Measurements from ENCODE around the gene USP6NL.
A peak's percentile ranks its signal among the peaks of the same experiment; 100 is the strongest.
"Not testable (repeated sequence)": the region's sequence is repeated elsewhere in the genome, so short reads cannot be mapped to it uniquely, and the experiment has no call there.

USP6NL gene

GRCh38 chr10:11611248-11612020 is at the start of gene USP6NL:
USP6NL (minus strand) TSS chr10:11611650; CDS start chr10:11597634, 14,016 bp downstream.
- DNase-seq (ENCODE audit: low read depth): peak; percentile 73

- no peak for DNase-seq (ENCODE audit: low read depth)
Measured at GRCh38 chr10:11658801-11659368, 47.4 kb upstream of the USP6NL start.

- DNase-seq (ENCODE audit: low read depth): no peak
Measured at GRCh38 chr10:11655836-11656235, 44.4 kb upstream of the USP6NL start.

- DNase-seq (ENCODE audit: low read depth): no peak
Measured at GRCh38 chr10:11654659-11655058, 43.2 kb upstream of the USP6NL start.

- no peak for DNase-seq (ENCODE audit: low read depth)
Measured at GRCh38 chr10:11653758-11654471, 42.5 kb upstream of the USP6NL start.

GRCh38 chr10:11647676-11648075 is 36.2 kb upstream of the USP6NL start:
- DNase-seq (ENCODE audit: low read depth): no peak

GRCh38 chr10:11646450-11646849 is 35.0 kb upstream of the USP6NL start:
- DNase-seq (ENCODE audit: low read depth): no peak

- DNase-seq (ENCODE audit: low read depth): no peak
Measured at GRCh38 chr10:11643039-11643438, 31.6 kb upstream of the USP6NL start.

- no peak for DNase-seq (ENCODE audit: low read depth)
Measured at GRCh38 chr10:11642566-11642965, 31.1 kb upstream of the USP6NL start.

- peak; percentile 67 for DNase-seq (ENCODE audit: low read depth)
Measured at GRCh38 chr10:11639849-11640764, 28.7 kb upstream of the USP6NL start.

GRCh38 chr10:11639362-11639761 is 27.9 kb upstream of the USP6NL start:
- DNase-seq (ENCODE audit: low read depth): no peak

- DNase-seq (ENCODE audit: low read depth): no peak
Measured at GRCh38 chr10:11638055-11638698, 26.7 kb upstream of the USP6NL start.

GRCh38 chr10:11636697-11637303 is 25.4 kb upstream of the USP6NL start:
- peak; percentile 17 for DNase-seq (ENCODE audit: low read depth)

- no peak for DNase-seq (ENCODE audit: low read depth)
Measured at GRCh38 chr10:11631890-11632587, 20.6 kb upstream of the USP6NL start.

- DNase-seq (ENCODE audit: low read depth): no peak
Measured at GRCh38 chr10:11631291-11631690, 19.8 kb upstream of the USP6NL start.

- DNase-seq (ENCODE audit: low read depth): no peak
Measured at GRCh38 chr10:11629731-11630130, 18.3 kb upstream of the USP6NL start.

- not testable (repeated sequence) for DNase-seq (ENCODE audit: low read depth)
Measured at GRCh38 chr10:11627941-11628340, 16.5 kb upstream of the USP6NL start.

GRCh38 chr10:11626071-11626470 is 14.6 kb upstream of the USP6NL start:
- no peak for DNase-seq (ENCODE audit: low read depth)

- DNase-seq (ENCODE audit: low read depth): no peak
Measured at GRCh38 chr10:11625019-11625735, 13.7 kb upstream of the USP6NL start.

GRCh38 chr10:11617233-11617632 is 5.8 kb upstream of the USP6NL start:
- DNase-seq (ENCODE audit: low read depth): no peak

Measured in amniotic epithelial cell (primary cell).